ENCODE data around the gene UPK2. TPM values are rescaled to one million over a fixed set of nuclear protein-coding genes. Genes with fewer than 3 reads are reported as not detected.

The UPK2 gene
- total and polyA plus RNA-seq, 2 of the 13 experiments (the other 11 are each of a cell fraction or from before 2014, with no cell fraction given), result not detected

DNA sequence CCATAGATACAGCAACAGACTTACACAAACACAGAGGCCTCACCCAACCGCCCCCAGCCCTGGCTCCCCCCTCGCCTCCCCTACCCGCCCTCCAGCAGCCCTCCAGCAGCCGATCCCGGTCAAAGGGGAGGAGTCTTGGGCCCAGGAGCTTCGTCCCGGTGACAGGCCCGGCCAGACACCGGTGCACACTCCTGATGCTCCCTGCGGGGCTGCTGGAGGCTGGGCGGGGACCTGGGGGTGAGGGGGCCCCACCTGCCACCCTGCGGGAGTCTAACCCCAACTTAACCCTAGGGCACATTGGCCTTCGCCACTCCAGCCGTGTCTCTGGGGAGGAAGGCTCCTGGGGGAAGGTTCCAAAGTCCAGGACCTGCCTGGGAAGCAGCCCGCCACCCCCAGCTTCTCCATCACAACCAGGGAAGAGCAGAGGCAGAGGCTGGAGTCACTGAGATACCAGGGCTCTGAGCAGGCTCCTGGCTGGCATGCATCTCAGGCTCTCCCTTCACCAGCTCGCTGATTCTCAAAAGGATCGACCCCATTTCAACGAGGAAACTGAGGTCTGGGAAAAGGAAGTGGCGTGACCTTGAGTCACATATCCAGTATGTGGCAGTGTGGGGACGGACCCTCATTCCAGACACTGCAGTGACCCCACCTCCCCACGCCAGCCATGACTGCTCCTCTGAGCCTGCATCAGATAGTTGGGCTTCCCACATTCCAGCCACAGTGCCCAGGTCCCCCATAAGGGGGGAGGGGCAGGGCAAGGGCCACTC, 44.8 kb upstream of the UPK2 start (continued):
- peak; percentile 65; the same call in 1 of the 2 replicates for TF ChIP-seq HNF4G (IDR thresholded peaks at IDR 0.05; ENCODE audit: borderline replicate concordance, low read depth, low read length)
- peak; percentile 82; the same call in 1 of the 2 replicates for TF ChIP-seq HNF4G (CRISPR knock-in tag; IDR thresholded peaks at IDR 0.05; ENCODE audit: borderline replicate concordance, low read depth)
- peak; percentile 14; the same call in 1 of the 2 replicates for TF ChIP-seq MXD4 (CRISPR knock-in tag; IDR thresholded peaks at IDR 0.05)
- peak; percentile 53 for TF ChIP-seq NR2C2 (CRISPR knock-in tag; IDR thresholded peaks at IDR 0.05; ENCODE audit: borderline replicate concordance)
- TF ChIP-seq ZBTB46 (CRISPR knock-in tag; IDR thresholded peaks at IDR 0.05; ENCODE audit: borderline replicate concordance), result peak; percentile 97
- TF ChIP-seq ZFY (CRISPR knock-in tag; IDR thresholded peaks at IDR 0.05), result peak; percentile 32; the same call in 1 of the 2 replicates
- TF ChIP-seq KLF12 (CRISPR knock-in tag; IDR thresholded peaks at IDR 0.05; ENCODE audit: borderline replicate concordance), result 0 out of 2 replicates have a peak, but pooled peaks have one; percentile 34
- 0 out of 2 replicates have a peak, but pooled peaks have one; percentile 54 for TF ChIP-seq ZNF547 (CRISPR knock-in tag; IDR thresholded peaks at IDR 0.05)
- TF ChIP-seq, protein P1, sequence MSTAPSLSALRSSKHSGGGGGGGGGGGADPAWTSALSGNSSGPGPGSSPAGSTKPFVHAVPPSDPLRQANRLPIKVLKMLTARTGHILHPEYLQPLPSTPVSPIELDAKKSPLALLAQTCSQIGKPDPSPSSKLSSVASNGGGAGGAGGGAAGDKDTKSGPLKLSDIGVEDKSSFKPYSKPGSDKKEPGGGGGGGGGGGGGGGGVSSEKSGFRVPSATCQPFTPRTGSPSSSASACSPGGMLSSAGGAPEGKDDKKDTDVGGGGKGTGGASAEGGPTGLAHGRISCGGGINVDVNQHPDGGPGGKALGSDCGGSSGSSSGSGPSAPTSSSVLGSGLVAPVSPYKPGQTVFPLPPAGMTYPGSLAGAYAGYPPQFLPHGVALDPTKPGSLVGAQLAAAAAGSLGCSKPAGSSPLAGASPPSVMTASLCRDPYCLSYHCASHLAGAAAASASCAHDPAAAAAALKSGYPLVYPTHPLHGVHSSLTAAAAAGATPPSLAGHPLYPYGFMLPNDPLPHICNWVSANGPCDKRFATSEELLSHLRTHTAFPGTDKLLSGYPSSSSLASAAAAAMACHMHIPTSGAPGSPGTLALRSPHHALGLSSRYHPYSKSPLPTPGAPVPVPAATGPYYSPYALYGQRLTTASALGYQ (CRISPR knock-in tag; IDR thresholded peaks at IDR 0.05), result 0 out of 2 replicates have a peak, but pooled peaks have one; percentile 17
- TF ChIP-seq POLR2A (IDR thresholded peaks at IDR 0.05; ENCODE audit: insufficient read depth in 1 of 2, low read depth in 2 of 2, low read length in 2 of 2), result peak in 1 of 2 experiments; percentile 82; a peak in 2 of 4 replicates
- TF ChIP-seq ZNF460 (CRISPR knock-in tag; IDR thresholded peaks at IDR 0.05; ENCODE audit: borderline replicate concordance), result peak; percentile 16; the same call in 1 of the 2 replicates
- TF ChIP-seq ZNF652 (CRISPR knock-in tag; IDR thresholded peaks at IDR 0.05; ENCODE audit: borderline replicate concordance, low read depth), result peak; percentile 42; the same call in 1 of the 2 replicates
- no peak for TF ChIP-seq SOX6 (IDR thresholded peaks at IDR 0.05)
- TF ChIP-seq SOX6 (CRISPR knock-in tag; IDR thresholded peaks at IDR 0.05), result peak; percentile 33; the same call in 1 of the 2 replicates
- no peak for TF ChIP-seq MIER2 (CRISPR knock-in tag; IDR thresholded peaks at IDR 0.05)
- TF ChIP-seq IKZF1 (IDR thresholded peaks at IDR 0.05), result no peak
- peak; percentile 92 for TF ChIP-seq ZNF121 (CRISPR knock-in tag; IDR thresholded peaks at IDR 0.05)
- 0 out of 2 replicates have a peak, but pooled peaks have one; percentile 71 for TF ChIP-seq ZNF558 (CRISPR knock-in tag; IDR thresholded peaks at IDR 0.05; ENCODE audit: borderline replicate concordance)
- TF ChIP-seq SNRNP70 (IDR thresholded peaks at IDR 0.05; ENCODE audit: low read depth, low read length), result no peak
- peak; percentile 40; the same call in 1 of the 2 replicates for TF ChIP-seq ZMYM4 (CRISPR knock-in tag; IDR thresholded peaks at IDR 0.05)
- peak; percentile 20; the same call in 1 of the 2 replicates for TF ChIP-seq ZNF772 (CRISPR knock-in tag; IDR thresholded peaks at IDR 0.05)
- TF ChIP-seq, protein P2, sequence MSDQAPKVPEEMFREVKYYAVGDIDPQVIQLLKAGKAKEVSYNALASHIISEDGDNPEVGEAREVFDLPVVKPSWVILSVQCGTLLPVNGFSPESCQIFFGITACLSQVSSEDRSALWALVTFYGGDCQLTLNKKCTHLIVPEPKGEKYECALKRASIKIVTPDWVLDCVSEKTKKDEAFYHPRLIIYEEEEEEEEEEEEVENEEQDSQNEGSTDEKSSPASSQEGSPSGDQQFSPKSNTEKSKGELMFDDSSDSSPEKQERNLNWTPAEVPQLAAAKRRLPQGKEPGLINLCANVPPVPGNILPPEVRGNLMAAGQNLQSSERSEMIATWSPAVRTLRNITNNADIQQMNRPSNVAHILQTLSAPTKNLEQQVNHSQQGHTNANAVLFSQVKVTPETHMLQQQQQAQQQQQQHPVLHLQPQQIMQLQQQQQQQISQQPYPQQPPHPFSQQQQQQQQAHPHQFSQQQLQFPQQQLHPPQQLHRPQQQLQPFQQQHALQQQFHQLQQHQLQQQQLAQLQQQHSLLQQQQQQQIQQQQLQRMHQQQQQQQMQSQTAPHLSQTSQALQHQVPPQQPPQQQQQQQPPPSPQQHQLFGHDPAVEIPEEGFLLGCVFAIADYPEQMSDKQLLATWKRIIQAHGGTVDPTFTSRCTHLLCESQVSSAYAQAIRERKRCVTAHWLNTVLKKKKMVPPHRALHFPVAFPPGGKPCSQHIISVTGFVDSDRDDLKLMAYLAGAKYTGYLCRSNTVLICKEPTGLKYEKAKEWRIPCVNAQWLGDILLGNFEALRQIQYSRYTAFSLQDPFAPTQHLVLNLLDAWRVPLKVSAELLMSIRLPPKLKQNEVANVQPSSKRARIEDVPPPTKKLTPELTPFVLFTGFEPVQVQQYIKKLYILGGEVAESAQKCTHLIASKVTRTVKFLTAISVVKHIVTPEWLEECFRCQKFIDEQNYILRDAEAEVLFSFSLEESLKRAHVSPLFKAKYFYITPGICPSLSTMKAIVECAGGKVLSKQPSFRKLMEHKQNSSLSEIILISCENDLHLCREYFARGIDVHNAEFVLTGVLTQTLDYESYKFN (CRISPR knock-in tag; conservative IDR thresholded peaks at IDR 0.05), result peak; percentile 77
- TF ChIP-seq ZNF550 (CRISPR knock-in tag; IDR thresholded peaks at IDR 0.05; ENCODE audit: borderline replicate concordance), result no peak
- peak; percentile 53 for TF ChIP-seq BCL6 (CRISPR knock-in tag; IDR thresholded peaks at IDR 0.05)

Measured in HepG2 (cell line).